NK-92 treated with Interleukin-12 subunit alpha and Interleukin-12 subunit beta, amount 100 ng/mL, for 24 hours (cell line): ENCODE measurements around the gene WDSUB1.

Source experiments
- DNase-seq: peaks from one replicate; lab custom pipeline; 2025; lab: John Stamatoyannopoulos, UW

The WDSUB1 gene

GRCh38 chr2:159195697-159196096 lies 90.8 kb downstream of the WDSUB1 start:
- DNase-seq: no peak

- no peak for DNase-seq
Observed at GRCh38 chr2:159194241-159194640, 92.3 kb downstream of the WDSUB1 start.

- DNase-seq: no peak
Observed at GRCh38 chr2:159193791-159194190, 92.7 kb downstream of the WDSUB1 start.

- no peak for DNase-seq
Observed at GRCh38 chr2:159192371-159192918, 94.1 kb downstream of the WDSUB1 start.

- no peak for DNase-seq
Observed at GRCh38 chr2:159188449-159188848, 98.1 kb downstream of the WDSUB1 start.

GRCh38 chr2:159187106-159187505 lies 99.4 kb downstream of the WDSUB1 start:
- DNase-seq: no peak

- no peak for DNase-seq
Observed at GRCh38 chr2:159186462-159186861, 100.0 kb downstream of the WDSUB1 start.
